H1 (cell line): Measurements from ENCODE around the gene SEMA3A. TPM values are rescaled to one million over a fixed set of nuclear protein-coding genes. Genes with fewer than 3 reads are reported as not detected.

Experiments
- CTCF ChIA-PET: fragments of 300-600 bp; sonication (Branson Sonifier 250); formaldehyde crosslinking; loops from one replicate; lab custom pipeline; 2021; ENCODE audit not compliant: partially characterized antibody; lab: Charles Lee
- POLR2A ChIA-PET: fragments of 300-600 bp; sonication (Branson Sonifier 250); formaldehyde crosslinking; loops from one replicate; lab custom pipeline; 2021; ENCODE audit warnings: inconsistent platforms; ENCODE audit not compliant: partially characterized antibody; lab: Charles Lee
- DNase-seq, 2 experiments: peaks; one replicate each; pipeline versions ENCODE4 v3.0.0 to v3.0.0-alpha.2; 2010 to 2022; ENCODE audit warnings: low spot score in 2 of 2, low read depth in 1 of 2, mixed read lengths in 1 of 2
- FAIRE-seq: peaks from 2 replicates; lab custom pipeline; 2011; peaks lifted over from hg19 to GRCh38; lab: Jason Lieb, UNC
- H2AFZ ChIP-seq: 2 replicates; pipeline ENCODE4 v1.8.1; 2012; ENCODE audit warnings: low read length, inconsistent platforms
- H2AK5ac ChIP-seq: 2 replicates; pipeline ENCODE4 v1.6.1; 2013; ENCODE audit warnings: low read depth, low read length
- H2BK120ac ChIP-seq: replicated peaks from 2 replicates; pipeline ENCODE3; 2013; ENCODE audit warnings: low read depth, low read length, inconsistent platforms
- H2BK12ac ChIP-seq: 2 replicates; pipeline ENCODE4 v1.6.1; 2013; ENCODE audit warnings: low read depth, low read length
- H2BK15ac ChIP-seq: 2 replicates; pipeline ENCODE4 v1.6.1; 2013; ENCODE audit warnings: low read length
- H2BK20ac ChIP-seq: 2 replicates; pipeline ENCODE4 v1.6.1; 2013; ENCODE audit warnings: low read length
- H2BK5ac ChIP-seq: 2 replicates; pipeline ENCODE4 v1.6.1; 2013; ENCODE audit warnings: low read depth, low read length
- H3K14ac ChIP-seq: 2 replicates; pipeline ENCODE4 v1.6.1; 2013; ENCODE audit warnings: inconsistent platforms; ENCODE audit not compliant: insufficient read length
- H3K18ac ChIP-seq: 2 replicates; pipeline ENCODE4 v1.6.1; 2013; ENCODE audit warnings: low read length; ENCODE audit errors: extremely low read depth
- H3K23ac ChIP-seq: 2 replicates; pipeline ENCODE4 v1.6.1; 2013; ENCODE audit warnings: inconsistent platforms; ENCODE audit not compliant: insufficient read length
- H3K23me2 ChIP-seq: 2 replicates; pipeline ENCODE4 v1.6.1; 2013; ENCODE audit warnings: low read depth, low read length
- H3K27ac ChIP-seq: 2 replicates; pipeline ENCODE4 v1.6.1; 2011; ENCODE audit warnings: low read depth, low read length, inconsistent platforms
- H3K27me3 ChIP-seq, 4 experiments: replicated peaks in 1 of 4; 1 replicate in 1 of 4; 2 replicates in 3 of 4; pipeline versions ENCODE4 v1.6.1 to v1.8.1; 2011 to 2013; ENCODE audit warnings: low read length in 3 of 4, mild to moderate bottlenecking in 3 of 4, inconsistent platforms in 2 of 4, mixed read lengths in 2 of 4, moderate library complexity in 1 of 4; ENCODE audit not compliant: control insufficient read depth in 3 of 4, insufficient read depth in 3 of 4; ENCODE audit errors: extremely low read depth in 1 of 4
- H3K36me3 ChIP-seq, 4 experiments: 2 replicates each; pipeline versions ENCODE4 v1.6.1 to v1.8.1; 2011 to 2013; ENCODE audit warnings: mild to moderate bottlenecking in 4 of 4, low read length in 3 of 4, moderate library complexity in 2 of 4, control low read depth in 1 of 4, inconsistent platforms in 1 of 4; ENCODE audit not compliant: insufficient read depth in 4 of 4, control insufficient read depth in 2 of 4
- H3K4ac ChIP-seq: replicated peaks from 2 replicates; pipeline ENCODE3; 2013; ENCODE audit warnings: low read length, low read depth, mixed read lengths, inconsistent platforms; ENCODE audit not compliant: insufficient read length
- H3K4me1 ChIP-seq, 4 experiments: replicated peaks in 1 of 4; 1 replicate in 1 of 4; 2 replicates in 3 of 4; pipeline versions ENCODE4 v1.6.1 to v1.8.1; 2011 to 2013; ENCODE audit warnings: low read length in 3 of 4, inconsistent platforms in 2 of 4, mixed read lengths in 1 of 4; ENCODE audit not compliant: insufficient read depth in 4 of 4, control insufficient read depth in 3 of 4
- H3K4me2 ChIP-seq, 2 experiments: 2 replicates each; pipeline versions ENCODE4 v1.6.1 to v1.8.1; 2011 to 2013; ENCODE audit warnings: low read depth in 2 of 2, low read length in 2 of 2, control low read depth in 1 of 2, inconsistent platforms in 1 of 2, mild to moderate bottlenecking in 1 of 2; ENCODE audit not compliant: insufficient read depth in 1 of 2
- H3K4me3 ChIP-seq, 4 experiments: fragments of 200-600, 300-600 bp in 1 of 4; sonication (generic), shearing (Covaris generic), sonication (Bioruptor Twin) in 1 of 4; 2 replicates each; pipeline versions ENCODE4 v1.5.1 to v1.8.1; 2011 to 2016; ENCODE audit warnings: low read length in 4 of 4, low read depth in 3 of 4, control low read depth in 2 of 4, inconsistent platforms in 2 of 4, mild to moderate bottlenecking in 2 of 4, mixed read lengths in 1 of 4, moderate library complexity in 1 of 4; ENCODE audit not compliant: insufficient read depth in 2 of 4; ENCODE audit errors: extremely low read depth in 1 of 4
- H3K56ac ChIP-seq: replicated peaks from 2 replicates; pipeline ENCODE3; 2013; ENCODE audit warnings: low read depth, mild to moderate bottlenecking, mixed read lengths, low read length, inconsistent platforms; ENCODE audit not compliant: insufficient read length
- H3K79me1 ChIP-seq: 2 replicates; pipeline ENCODE4 v1.6.1; 2013; ENCODE audit warnings: low read depth, low read length, control low read depth
- H3K79me2 ChIP-seq, 2 experiments: 2 replicates each; pipeline versions ENCODE4 v1.6.1 to v1.8.1; 2012 to 2013; ENCODE audit warnings: low read length in 2 of 2, mild to moderate bottlenecking in 2 of 2, inconsistent platforms in 1 of 2; ENCODE audit not compliant: insufficient read depth in 2 of 2, control insufficient read depth in 1 of 2
- H3K9ac ChIP-seq, 4 experiments: replicated peaks in 1 of 4; 1 replicate in 1 of 4; 2 replicates in 3 of 4; pipeline versions ENCODE4 v1.6.1 to v1.8.1; 2011 to 2013; ENCODE audit warnings: low read depth in 3 of 4, low read length in 3 of 4, control low read depth in 2 of 4, mild to moderate bottlenecking in 2 of 4, moderate library complexity in 2 of 4, inconsistent platforms in 1 of 4; ENCODE audit errors: extremely low read depth in 1 of 4
- H3K9me3 ChIP-seq, 2 experiments: 2 replicates each; pipeline versions ENCODE4 v1.6.1 to v1.8.1; 2012 to 2013; ENCODE audit warnings: mild to moderate bottlenecking in 2 of 2, moderate library complexity in 2 of 2, control low read depth in 1 of 2, inconsistent platforms in 1 of 2, low read depth in 1 of 2, low read length in 1 of 2, mixed read lengths in 1 of 2; ENCODE audit not compliant: insufficient read depth in 2 of 2
- H4K20me1 ChIP-seq, 2 experiments: replicated peaks in 1 of 2; 2 replicates each; pipeline versions ENCODE3 to v1.8.1; 2011 to 2013; ENCODE audit warnings: inconsistent platforms in 2 of 2, low read length in 2 of 2, mild to moderate bottlenecking in 1 of 2; ENCODE audit not compliant: insufficient read depth in 2 of 2, control insufficient read depth in 1 of 2
- H4K5ac ChIP-seq: 2 replicates; pipeline ENCODE4 v1.6.1; 2013; ENCODE audit warnings: low read length, low read depth, mixed read lengths, inconsistent platforms; ENCODE audit not compliant: insufficient read length
- H4K8ac ChIP-seq: 2 replicates; pipeline ENCODE4 v1.8.0; 2013; ENCODE audit warnings: mild to moderate bottlenecking, moderate library complexity, low read length, inconsistent platforms; ENCODE audit not compliant: insufficient read depth; ENCODE audit errors: extremely low read depth
- H4K91ac ChIP-seq: replicated peaks from 2 replicates; pipeline ENCODE3; 2013; ENCODE audit warnings: low read length, mixed read lengths, inconsistent platforms; ENCODE audit not compliant: insufficient read length
- CEBPB ChIP-seq: IDR thresholded peaks from 2 replicates; pipeline ENCODE4 v1.6.1; 2012; ENCODE audit warnings: low read depth, low read length
- CHD2 ChIP-seq: IDR thresholded peaks from 2 replicates; pipeline ENCODE4 v1.6.1; 2012; ENCODE audit warnings: low read length, improper control_type of control experiment
- TAF7 ChIP-seq: optimal IDR thresholded peaks from 2 replicates; pipeline ENCODE3; 2011; ENCODE audit warnings: low read depth, mild to moderate bottlenecking, inconsistent platforms, low read length, moderate library complexity, borderline replicate concordance
- WGBS, 2 experiments: shearing (Covaris generic) in 1 of 2; methylation state at CpG; one replicate each; pipeline versions ENCODE4 v1.1.6 to v1.1.7; 2013 to 2015; ENCODE audit warnings: low lambda C conversion rate in 2 of 2, mixed read lengths in 2 of 2, inconsistent platforms in 1 of 2, low coverage in 1 of 2, missing lambda C conversion rate in 1 of 2; ENCODE audit not compliant: insufficient replicate concordance in 2 of 2, insufficient coverage in 1 of 2, insufficient read length in 1 of 2; ENCODE audit errors: extremely low coverage in 1 of 2, missing lambda C conversion rate in 1 of 2; 5-methylcytosine and 5-hydroxymethylcytosine counted together
- polyA plus RNA-seq, 7 experiments: library from polyadenylated mRNA; depleted of rRNA in 3 of 7; stranded (reverse) in 5 of 7; unstranded in 2 of 7; fragments of >200 nt in 5 of 7; fragments of 200-250 nt in 2 of 7; gene quantifications; 1 replicate in 5 of 7; 2 replicates in 1 of 7; 4 replicates in 1 of 7; pipeline versions ENCODE4 v1.2.1 to v1.2.3, GENCODE V29; 2011 to 2013; ENCODE audit warnings: missing spikeins in 2 of 7, mixed read lengths in 2 of 7
- total RNA-seq: library from RNA; stranded (reverse); fragmentation: NEBNext Ultra II Directional; extraction: Animal tissue kit (Norgen Biotek cat#: 25700); gene quantifications from 2 replicates; pipeline ENCODE4 v1.2.1, GENCODE V29; 2021
- TF ChIP-seq, protein P1 (sequence below): IDR thresholded peaks from 2 replicates; pipeline ENCODE4 v1.6.1; 2012; ENCODE audit warnings: low read length, inconsistent platforms

The SEMA3A gene
- total and polyA plus RNA-seq, 2 of the 8 experiments (the other 6 are each of a cell fraction or from before 2014, with no cell fraction given) = 8.1 to 45.9 TPM

DNA sequence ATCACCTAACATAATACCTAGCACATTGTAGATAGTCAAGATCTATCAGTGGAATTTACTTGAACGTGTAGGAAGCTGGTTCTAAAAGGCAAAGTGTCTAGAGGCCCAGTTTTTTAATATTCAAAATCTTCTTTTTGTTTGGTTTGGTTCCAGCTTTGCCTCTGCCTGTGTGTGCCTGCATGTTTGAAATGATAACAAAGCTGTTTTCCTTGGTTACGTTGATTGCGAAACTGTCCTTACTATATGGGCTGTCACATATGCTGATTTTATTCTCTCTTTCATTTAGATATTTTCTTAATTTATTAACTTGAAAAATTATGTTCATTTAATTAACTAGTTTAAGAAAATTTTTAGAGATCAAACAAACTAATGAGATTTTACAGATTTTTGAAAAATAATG, 237.3 kb downstream of the SEMA3A start:
- FAIRE-seq = no peak
- H3K4ac ChIP-seq = no peak overlapping the region
- TF ChIP-seq CEBPB (peak; percentile 94), CHD2 (no peak), TAF7 (no peak)
- TF ChIP-seq, protein P1, sequence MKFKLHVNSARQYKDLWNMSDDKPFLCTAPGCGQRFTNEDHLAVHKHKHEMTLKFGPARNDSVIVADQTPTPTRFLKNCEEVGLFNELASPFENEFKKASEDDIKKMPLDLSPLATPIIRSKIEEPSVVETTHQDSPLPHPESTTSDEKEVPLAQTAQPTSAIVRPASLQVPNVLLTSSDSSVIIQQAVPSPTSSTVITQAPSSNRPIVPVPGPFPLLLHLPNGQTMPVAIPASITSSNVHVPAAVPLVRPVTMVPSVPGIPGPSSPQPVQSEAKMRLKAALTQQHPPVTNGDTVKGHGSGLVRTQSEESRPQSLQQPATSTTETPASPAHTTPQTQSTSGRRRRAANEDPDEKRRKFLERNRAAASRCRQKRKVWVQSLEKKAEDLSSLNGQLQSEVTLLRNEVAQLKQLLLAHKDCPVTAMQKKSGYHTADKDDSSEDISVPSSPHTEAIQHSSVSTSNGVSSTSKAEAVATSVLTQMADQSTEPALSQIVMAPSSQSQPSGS = no peak

More for the DNA sequence above, 237.3 kb downstream of the SEMA3A start:
- Histone ChIP-seq H3K18ac (no peak overlapping the region), H3K27ac (no peak overlapping the region), H3K4me2 (no peak overlapping the region), H4K5ac (no peak overlapping the region), H3K4me3 (no peak overlapping the region), H2BK5ac (no peak overlapping the region), H3K56ac (no peak overlapping the region), H3K23me2 (no peaks in the 10 kb centered on the region), H3K9me3 (no peaks in the 10 kb centered on the region), H3K9ac (no peak overlapping the region), H2BK15ac (no peak overlapping the region), H4K20me1 (no peaks in the 10 kb centered on the region), H2BK20ac (no peak overlapping the region), H3K4me1 (no peaks in the 10 kb centered on the region), H3K27me3 (no peaks in the 10 kb centered on the region), H3K23ac (no peak overlapping the region), H3K79me2 (no peaks in the 10 kb centered on the region), H3K36me3 (peaks cover 0 to 6% (median 5%) of the 10 kb centered on the region in 4 experiments; a peak in 4 of 8 replicates), H4K8ac (no peak overlapping the region), H2AFZ (no peak overlapping the region), H2AK5ac (no peak overlapping the region), H3K14ac (no peak overlapping the region), H2BK12ac (no peak overlapping the region), H3K79me1 (no peaks in the 10 kb centered on the region), H4K91ac (no peak overlapping the region), H2BK120ac (no peak overlapping the region)
- POLR2A ChIA-PET = no interaction called here
- WGBS, 2 experiments = 77% methylated on average over 3 of the region's 3 CpGs; no CpG with 5 or more reads in 1 of the 2 experiments
- CTCF ChIA-PET = interaction anchor here (2.5 to 3.2 kb wide), 2 partner anchors 10 to 23 kb away, joined by 17 to 23 read pairs; no protein-coding TSS in a partner anchor
- DNase-seq = no peak
